ENCODE data around the gene FAT4.

Gene FAT4

GRCh38 chr4:125359960-125360634 is 45.3 kb downstream of the FAT4 start:
- DNase-seq (ENCODE audit: extremely low spot score), result peak; percentile 5
- TF ChIP-seq FOXM1 (IDR thresholded peaks at IDR 0.05; ENCODE audit: borderline replicate concordance) (no peak), TARDBP (IDR thresholded peaks at IDR 0.05) (no peak), BHLHE40 (IDR thresholded peaks at IDR 0.05; ENCODE audit: borderline replicate concordance) (no peak), SUZ12 (IDR thresholded peaks at IDR 0.05) (no peak), L3MBTL2 (conservative IDR thresholded peaks at IDR 0.05) (no peak), NFRKB (IDR thresholded peaks at IDR 0.05) (no peak), ZNF384 (IDR thresholded peaks at IDR 0.05) (no peak), LEF1 (IDR thresholded peaks at IDR 0.05; ENCODE audit: borderline replicate concordance) (no peak), ELF4 (IDR thresholded peaks at IDR 0.05) (no peak), FOXK2 (IDR thresholded peaks at IDR 0.05) (no peak), SP1 (IDR thresholded peaks at IDR 0.05) (no peak), HDGF (IDR thresholded peaks at IDR 0.05; ENCODE audit: borderline replicate concordance) (no peak), FOXA1 (IDR thresholded peaks at IDR 0.05) (no peak), ARNT (IDR thresholded peaks at IDR 0.05) (no peak), PKNOX1 (IDR thresholded peaks at IDR 0.05) (no peak), CTBP1 (IDR thresholded peaks at IDR 0.05; ENCODE audit: borderline replicate concordance) (no peak)
- POLR2A ChIA-PET, result no interaction called here
- CTCF ChIA-PET, result no interaction called here

GRCh38 chr4:125360727-125361126 is 46.0 kb downstream of the FAT4 start:
- DNase-seq (ENCODE audit: extremely low spot score), result no peak
- no peak for TF ChIP-seq SUZ12 (IDR thresholded peaks at IDR 0.05)
- CTCF ChIA-PET, result no interaction called here
- POLR2A ChIA-PET, result no interaction called here

Data from HEK293T (cell line).